HAP-1 (cell line): ENCODE results near the gene MKRN2.

Experiments used
- DNase-seq, 2 experiments: peaks; one replicate each; pipeline ENCODE4 v3.0.0-alpha.2; 2016 to 2020; ENCODE audit warnings: low spot score in 2 of 2
- H3K27me3 ChIP-seq: fragments of 250-450 bp; sonication (Bioruptor Pico); 2 replicates; pipeline ENCODE4 v1.5.1; 2020; ENCODE audit warnings: low read depth, mild to moderate bottlenecking, moderate library complexity
- H3K36me3 ChIP-seq: fragments of 250-450 bp; sonication (Bioruptor Pico); replicated peaks from 2 replicates; pipeline ENCODE4 v1.5.1; 2020; ENCODE audit warnings: mild to moderate bottlenecking
- H3K4me1 ChIP-seq: fragments of 250-450 bp; sonication (Bioruptor Pico); 2 replicates; pipeline ENCODE4 v1.5.1; 2020; ENCODE audit warnings: mild to moderate bottlenecking
- H3K4me3 ChIP-seq: fragments of 250-450 bp; sonication (Bioruptor Pico); 2 replicates; pipeline ENCODE4 v1.5.1; 2020; ENCODE audit warnings: mild to moderate bottlenecking, moderate library complexity
- H3K9me3 ChIP-seq: fragments of 250-450 bp; sonication (Bioruptor Pico); 2 replicates; pipeline ENCODE4 v1.5.1; 2020; ENCODE audit warnings: mild to moderate bottlenecking, moderate library complexity
- in situ Hi-C: fragments of 300-500 bp; cut with MboI; formaldehyde crosslinking; loops from 3 replicates; pipeline ENCODE4 v1.14.3; 2020; ENCODE audit warnings: low sequenced_read_pairs, inconsistent platforms, mixed read lengths

The MKRN2 gene

DNA sequence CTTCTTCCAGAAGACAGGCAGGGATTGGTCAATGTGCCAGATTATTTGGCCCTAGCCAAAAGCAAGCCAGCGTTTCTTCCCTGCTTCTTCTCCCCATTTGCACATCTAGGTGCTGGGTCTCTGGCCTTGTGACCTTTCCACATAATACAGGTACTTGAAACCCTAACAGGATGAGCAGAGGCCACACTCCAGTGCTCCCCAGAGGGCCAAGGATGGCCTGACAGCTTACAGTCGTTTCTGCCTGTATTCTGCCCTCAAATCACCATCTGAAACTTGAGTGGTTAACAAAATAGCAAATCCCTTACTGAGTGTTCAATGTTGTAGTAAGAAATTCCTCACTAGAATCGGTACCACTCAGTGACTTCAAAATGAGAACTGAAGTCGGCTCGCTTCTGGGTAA lies 29.1 kb downstream of the MKRN2 start:
- H3K27me3 ChIP-seq, result no peaks in the 10 kb centered on the region
- DNase-seq, result no peak
- in situ Hi-C loops, result no loop called here
- H3K36me3 ChIP-seq, result peaks cover 87% of the 10 kb centered on the region
- H3K4me3 ChIP-seq, result no peak overlapping the region
- H3K9me3 ChIP-seq, result no peaks in the 10 kb centered on the region
- H3K4me1 ChIP-seq, result no peaks in the 10 kb centered on the region

GRCh38 chr3:12586403-12586802 lies 29.5 kb downstream of the MKRN2 start:
- Histone ChIP-seq H3K36me3 (peaks cover 87% of the 10 kb centered on the region), H3K4me3 (no peak overlapping the region), H3K27me3 (no peaks in the 10 kb centered on the region), H3K9me3 (no peaks in the 10 kb centered on the region), H3K4me1 (no peaks in the 10 kb centered on the region)
- DNase-seq, result no peak
- in situ Hi-C loops, result no loop called here

DNA sequence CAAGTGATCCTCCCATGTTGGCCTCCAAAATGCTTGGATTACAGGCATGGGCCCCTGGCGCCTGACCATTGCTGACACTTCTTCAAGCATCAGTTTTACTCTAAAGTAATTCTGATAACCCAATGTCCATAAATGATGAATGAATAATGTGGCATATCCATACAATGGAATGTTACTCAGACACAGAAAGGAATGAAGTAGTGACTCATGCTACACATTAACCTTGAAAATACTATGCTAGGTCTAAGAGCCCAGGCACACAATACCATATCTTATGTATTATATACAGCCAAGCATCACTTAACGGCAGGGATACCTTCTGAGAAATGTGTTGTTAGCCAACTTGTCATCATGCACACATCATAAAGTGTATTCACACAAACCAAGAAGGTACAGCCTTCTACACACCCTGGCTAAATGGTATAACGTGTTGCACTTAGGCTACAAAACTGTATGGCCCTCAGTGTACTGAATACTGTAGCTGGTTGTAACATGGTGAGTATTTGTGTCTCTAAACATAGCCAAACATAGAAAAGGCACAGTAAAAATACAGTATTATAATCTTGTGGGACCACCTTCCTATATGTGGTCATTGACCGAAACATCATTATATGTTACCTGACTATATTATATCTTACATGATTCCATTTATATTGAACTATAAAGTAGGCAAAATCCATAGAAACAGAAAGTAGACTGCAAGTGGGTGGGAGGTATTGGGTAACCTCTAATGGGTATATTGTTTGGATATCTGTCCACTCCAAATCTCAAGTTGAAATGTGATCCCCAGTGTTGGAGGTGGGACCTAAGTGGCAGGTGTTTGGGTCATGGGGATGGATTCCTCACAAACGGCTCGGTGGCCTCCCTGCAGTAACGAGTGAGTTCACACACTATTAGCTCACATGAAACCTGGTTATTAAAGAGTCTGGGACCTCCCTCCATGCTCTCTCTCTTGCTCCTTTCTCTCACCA lies 31.4 kb downstream of the MKRN2 start:
- DNase-seq, result no peak
- no peaks in the 10 kb centered on the region for H3K9me3 ChIP-seq
- H3K27me3 ChIP-seq, result no peaks in the 10 kb centered on the region
- in situ Hi-C loops, result no loop called here
- H3K36me3 ChIP-seq, result peaks cover 79% of the 10 kb centered on the region
- no peak overlapping the region for H3K4me3 ChIP-seq
- no peaks in the 10 kb centered on the region for H3K4me1 ChIP-seq

- H3K4me1 ChIP-seq, result peaks cover 6% of the 10 kb centered on the region
- no peak for DNase-seq
- H3K36me3 ChIP-seq, result peaks cover 75% of the 10 kb centered on the region
- H3K9me3 ChIP-seq, result no peaks in the 10 kb centered on the region
- H3K27me3 ChIP-seq, result no peaks in the 10 kb centered on the region
- in situ Hi-C loops, result no loop called here
- H3K4me3 ChIP-seq, result no peak overlapping the region
These were observed 33.2 kb downstream of the MKRN2 start for GRCh38 chr3:12590096-12590495.

DNA sequence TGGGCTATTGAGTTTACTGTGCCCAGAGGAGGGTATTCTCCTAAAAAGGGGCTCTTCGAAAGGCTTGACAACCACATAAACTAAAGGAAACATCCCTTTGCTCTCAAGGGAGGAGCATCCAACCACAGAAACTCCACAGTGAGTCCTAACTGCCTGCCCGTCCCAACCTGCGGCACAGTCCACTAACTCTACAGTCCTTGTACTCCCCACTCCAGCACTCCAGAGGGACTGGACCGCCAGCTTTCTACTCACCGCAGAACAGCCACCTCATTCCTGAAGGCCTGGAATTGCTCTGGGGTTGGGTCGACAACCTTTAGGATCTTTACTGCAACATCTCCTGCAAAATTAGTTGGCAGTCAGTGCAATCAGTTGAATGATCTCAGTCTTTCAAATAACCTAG lies 34.6 kb downstream of the MKRN2 start:
- in situ Hi-C loops, result no loop called here
- Histone ChIP-seq H3K36me3 (peaks cover 69% of the 10 kb centered on the region), H3K4me3 (no peak overlapping the region), H3K9me3 (no peaks in the 10 kb centered on the region), H3K27me3 (no peaks in the 10 kb centered on the region), H3K4me1 (peaks cover 10% of the 10 kb centered on the region)
- DNase-seq, result no peak

DNA sequence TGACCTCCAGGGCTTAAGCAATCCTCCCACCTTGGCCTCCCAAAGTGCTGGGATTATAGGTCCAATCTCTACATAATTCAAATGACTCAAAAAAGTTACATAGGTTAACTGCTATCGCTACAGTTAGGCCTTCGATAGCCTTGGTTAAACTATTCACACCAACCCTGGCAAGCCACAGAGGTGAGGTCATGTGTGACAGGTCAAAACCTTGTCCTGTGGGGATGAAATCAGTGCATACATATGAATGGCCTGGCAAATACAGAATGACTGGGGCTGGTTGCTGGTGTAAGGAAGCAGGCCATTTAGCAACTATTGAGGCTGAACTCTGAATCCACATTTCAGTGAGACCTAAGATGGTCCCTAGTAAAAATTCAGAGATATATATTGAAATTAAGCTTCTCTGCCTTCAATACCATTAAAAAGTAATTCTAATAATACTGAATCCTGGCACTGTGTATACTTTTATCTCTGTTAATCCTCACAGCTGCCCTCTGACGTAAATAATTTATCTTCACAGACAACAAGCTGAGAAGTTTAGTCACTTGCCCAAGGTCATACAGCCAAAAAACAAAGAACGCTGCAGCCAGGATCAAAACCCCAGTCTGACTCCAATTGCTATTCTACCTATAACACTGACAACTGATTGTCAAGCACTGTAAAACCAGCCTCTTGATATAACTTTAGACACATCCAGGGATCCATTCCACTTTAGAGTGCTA lies 35.3 kb downstream of the MKRN2 start:
- H3K4me3 ChIP-seq, result no peak overlapping the region
- in situ Hi-C loops, result no loop called here
- peaks cover 70% of the 10 kb centered on the region for H3K36me3 ChIP-seq
- H3K9me3 ChIP-seq, result no peaks in the 10 kb centered on the region
- no peak for DNase-seq
- no peaks in the 10 kb centered on the region for H3K27me3 ChIP-seq
- H3K4me1 ChIP-seq, result peaks cover 10% of the 10 kb centered on the region

GRCh38 chr3:12593473-12593872 lies 36.6 kb downstream of the MKRN2 start:
- no peaks in the 10 kb centered on the region for H3K27me3 ChIP-seq
- H3K9me3 ChIP-seq, result no peaks in the 10 kb centered on the region
- H3K4me3 ChIP-seq, result no peak overlapping the region
- H3K36me3 ChIP-seq, result peaks cover 67% of the 10 kb centered on the region
- in situ Hi-C loops, result no loop called here
- no peak for DNase-seq
- peaks cover 10% of the 10 kb centered on the region for H3K4me1 ChIP-seq

- H3K27me3 ChIP-seq, result no peaks in the 10 kb centered on the region
- H3K36me3 ChIP-seq, result peaks cover 73% of the 10 kb centered on the region
- H3K4me3 ChIP-seq, result no peak overlapping the region
- no peak for DNase-seq
- in situ Hi-C loops, result no loop called here
- no peaks in the 10 kb centered on the region for H3K9me3 ChIP-seq
- H3K4me1 ChIP-seq, result peaks cover 15% of the 10 kb centered on the region
These were observed 42.0 kb downstream of the MKRN2 start for GRCh38 chr3:12598890-12599289.

DNA sequence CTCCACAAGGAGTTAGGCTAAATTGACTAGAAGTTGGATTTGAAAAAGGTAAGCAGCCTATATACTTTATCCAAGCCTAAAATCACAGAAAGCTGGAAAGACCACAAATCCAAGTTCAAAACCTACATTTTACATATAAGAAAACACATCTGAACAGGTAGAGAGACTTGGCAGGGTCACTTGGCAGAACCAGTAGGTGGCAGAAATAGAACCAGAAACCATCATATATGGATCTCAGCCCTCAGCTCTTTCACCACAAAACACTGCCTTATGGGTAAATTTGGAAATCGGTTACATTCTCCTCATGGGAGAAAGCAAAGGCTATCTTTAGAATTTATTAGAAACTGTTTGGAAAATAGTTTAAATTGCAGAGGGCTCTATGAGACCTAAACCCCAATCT lies 44.2 kb downstream of the MKRN2 start:
- no peaks in the 10 kb centered on the region for H3K27me3 ChIP-seq
- DNase-seq, result no peak
- in situ Hi-C loops, result no loop called here
- no peaks in the 10 kb centered on the region for H3K9me3 ChIP-seq
- peaks cover 68% of the 10 kb centered on the region for H3K36me3 ChIP-seq
- H3K4me3 ChIP-seq, result no peak overlapping the region
- H3K4me1 ChIP-seq, result peaks cover 24% of the 10 kb centered on the region

- in situ Hi-C loops, result no loop called here
- H3K36me3 ChIP-seq, result peaks cover 67% of the 10 kb centered on the region
- no peak for DNase-seq
- no peaks in the 10 kb centered on the region for H3K9me3 ChIP-seq
- peaks cover 24% of the 10 kb centered on the region for H3K4me1 ChIP-seq
- no peak overlapping the region for H3K4me3 ChIP-seq
- H3K27me3 ChIP-seq, result no peaks in the 10 kb centered on the region
These were observed 47.1 kb downstream of the MKRN2 start for GRCh38 chr3:12603969-12604368.

GRCh38 chr3:12608376-12608775 lies 51.5 kb downstream of the MKRN2 start:
- Histone ChIP-seq H3K4me3 (no peak overlapping the region), H3K36me3 (peaks cover 54% of the 10 kb centered on the region), H3K9me3 (no peaks in the 10 kb centered on the region), H3K27me3 (no peaks in the 10 kb centered on the region), H3K4me1 (peaks cover 24% of the 10 kb centered on the region)
- DNase-seq, result no peak
- in situ Hi-C loops, result no loop called here

GRCh38 chr3:12611117-12611516 lies 54.2 kb downstream of the MKRN2 start:
- Histone ChIP-seq H3K4me1 (no peaks in the 10 kb centered on the region), H3K9me3 (no peaks in the 10 kb centered on the region), H3K27me3 (no peaks in the 10 kb centered on the region), H3K4me3 (no peak overlapping the region), H3K36me3 (peaks cover 55% of the 10 kb centered on the region)
- in situ Hi-C loops, result no loop called here
- no peak for DNase-seq

DNA sequence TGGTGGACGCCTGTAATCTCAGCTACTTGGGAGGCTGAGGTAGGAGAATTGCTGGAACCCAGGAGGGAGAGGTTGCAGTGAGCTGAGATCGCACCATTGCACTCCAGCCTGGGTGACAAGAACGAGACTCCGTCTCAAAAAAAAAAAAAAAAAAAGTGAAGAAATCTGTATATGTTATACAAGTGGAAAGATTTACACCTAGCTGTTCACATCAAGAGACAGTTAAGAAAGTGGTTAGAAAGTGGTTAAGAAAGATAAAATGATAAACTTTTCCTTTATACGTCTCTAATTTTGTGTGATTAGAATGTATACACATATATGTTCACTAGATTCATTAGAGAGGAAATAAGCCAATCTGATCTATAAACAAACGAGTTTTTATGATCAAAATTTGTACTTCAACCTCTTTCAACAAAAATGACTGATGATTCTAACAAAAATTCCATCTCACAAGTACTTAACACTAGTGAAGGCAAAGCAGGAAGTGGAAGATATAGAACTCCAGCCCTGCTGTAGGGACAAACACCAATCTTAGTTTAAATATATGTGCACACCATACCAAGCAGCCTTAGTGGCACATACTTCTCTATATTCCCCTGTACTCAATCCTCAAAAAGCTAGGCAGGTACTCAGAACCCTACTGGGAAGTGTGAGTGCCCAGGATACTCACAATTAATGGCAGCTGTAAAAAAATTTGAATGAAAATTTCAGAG lies 55.8 kb downstream of the MKRN2 start:
- Histone ChIP-seq H3K4me1 (no peaks in the 10 kb centered on the region), H3K4me3 (no peak overlapping the region), H3K9me3 (no peaks in the 10 kb centered on the region), H3K36me3 (peaks cover 60% of the 10 kb centered on the region), H3K27me3 (no peaks in the 10 kb centered on the region)
- no peak for DNase-seq
- in situ Hi-C loops, result no loop called here

DNA sequence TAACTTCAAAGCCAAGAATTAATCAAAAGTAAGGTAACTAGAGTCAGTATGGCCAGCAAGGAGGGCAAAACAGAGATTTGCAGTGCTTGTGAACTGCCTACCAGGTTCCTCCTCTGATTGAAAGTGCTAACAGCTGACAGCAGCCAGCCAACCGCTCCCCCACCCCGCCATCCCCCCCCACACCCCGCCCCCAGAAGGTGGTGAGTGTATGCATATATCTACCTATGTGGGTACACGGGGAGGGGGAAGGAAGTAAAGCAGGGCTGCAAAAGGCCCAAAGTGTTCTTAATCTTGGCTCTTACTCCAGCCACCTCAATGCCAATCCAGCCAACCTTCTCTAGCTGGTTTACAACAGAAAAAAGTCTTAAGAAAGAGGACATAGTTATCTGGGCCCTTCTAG lies 56.4 kb downstream of the MKRN2 start:
- Histone ChIP-seq H3K27me3 (no peaks in the 10 kb centered on the region), H3K4me3 (no peak overlapping the region), H3K4me1 (no peaks in the 10 kb centered on the region), H3K9me3 (no peaks in the 10 kb centered on the region), H3K36me3 (peaks cover 62% of the 10 kb centered on the region)
- DNase-seq, result no peak
- in situ Hi-C loops, result no loop called here
